Stimulated activated CD4-positive, alpha-beta T cell treated with anti-CD3 and anti-CD28 coated beads, Interleukin-2, amount 100 ng/mL, for 24 hours (primary cell): ENCODE measurements around the gene DOCK3.
"Not testable (repeated sequence)": the region's sequence is repeated elsewhere in the genome, so short reads cannot be mapped to it uniquely, and the experiment has no call there.

Experiments
- DNase-seq, 2 donors: peaks; one replicate each; pipeline ENCODE4 v3.0.0-alpha.2; 2020

DOCK3 gene

GRCh38 chr3:51141573-51141972 lies 466.8 kb downstream of the DOCK3 start:
- DNase-seq = no peak

GRCh38 chr3:51145811-51146585 lies 471.3 kb downstream of the DOCK3 start:
- DNase-seq = no peak

DNA sequence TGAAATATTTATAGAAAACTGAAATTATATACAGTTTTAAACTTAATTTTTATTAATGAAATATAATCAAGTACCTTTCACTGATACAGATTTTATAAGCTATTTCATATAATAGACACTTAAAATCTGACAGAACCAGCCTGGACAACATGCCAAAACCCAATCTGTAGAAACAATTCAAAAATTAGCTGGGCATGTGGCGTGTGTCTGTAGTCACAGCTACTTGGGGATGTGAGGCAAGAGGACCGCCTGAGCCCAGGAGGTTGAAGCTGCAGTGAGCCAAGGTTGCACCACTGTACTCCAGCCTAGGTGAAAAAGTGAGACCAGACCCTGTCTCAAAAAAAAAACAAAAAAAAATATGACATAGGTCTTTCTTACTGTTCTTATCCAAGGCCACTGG lies 472.1 kb downstream of the DOCK3 start:
- no peak for DNase-seq

GRCh38 chr3:51156147-51156546 lies 481.4 kb downstream of the DOCK3 start:
- no peak for DNase-seq

DNA sequence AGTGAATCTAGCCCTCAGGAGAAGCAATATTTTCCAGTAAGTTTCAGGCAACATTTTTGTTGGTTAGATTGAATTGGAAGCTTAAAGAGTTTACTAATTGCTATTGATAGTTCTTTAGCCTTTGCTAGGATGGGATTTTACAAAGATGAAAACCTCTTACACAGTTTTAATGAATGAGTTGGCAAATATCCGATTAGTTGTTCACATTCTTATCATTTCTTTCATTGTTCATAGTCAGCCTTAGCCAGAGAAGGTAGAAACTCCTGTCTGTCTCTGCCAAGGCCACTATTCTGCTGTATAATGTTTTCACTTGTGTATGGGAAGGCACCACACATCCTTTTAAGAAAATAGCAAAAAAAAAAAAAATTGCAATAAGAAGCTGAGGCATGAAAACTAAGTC lies 488.3 kb downstream of the DOCK3 start:
- no peak for DNase-seq

- DNase-seq = no peak
These were observed 499.0 kb downstream of the DOCK3 start for GRCh38 chr3:51173518-51174271.

DNA sequence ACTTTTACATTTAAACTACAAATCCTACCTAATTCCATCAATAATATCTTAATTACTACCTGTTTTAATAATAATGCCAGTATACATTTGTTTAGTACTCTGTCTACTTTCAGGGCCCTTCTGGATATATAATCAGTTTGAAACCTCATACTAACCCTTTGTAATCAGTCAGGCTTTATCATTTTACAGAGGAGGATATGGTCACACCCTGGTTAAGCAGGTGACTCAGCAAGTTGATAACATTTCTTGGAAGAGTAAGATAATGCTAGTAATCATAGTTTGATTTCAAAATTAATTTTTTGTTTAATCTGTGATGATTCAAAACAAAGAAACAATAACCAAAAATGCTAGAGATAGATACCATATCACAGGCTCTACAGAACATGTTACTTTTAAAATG lies 502.2 kb downstream of the DOCK3 start:
- DNase-seq = no peak

DNA sequence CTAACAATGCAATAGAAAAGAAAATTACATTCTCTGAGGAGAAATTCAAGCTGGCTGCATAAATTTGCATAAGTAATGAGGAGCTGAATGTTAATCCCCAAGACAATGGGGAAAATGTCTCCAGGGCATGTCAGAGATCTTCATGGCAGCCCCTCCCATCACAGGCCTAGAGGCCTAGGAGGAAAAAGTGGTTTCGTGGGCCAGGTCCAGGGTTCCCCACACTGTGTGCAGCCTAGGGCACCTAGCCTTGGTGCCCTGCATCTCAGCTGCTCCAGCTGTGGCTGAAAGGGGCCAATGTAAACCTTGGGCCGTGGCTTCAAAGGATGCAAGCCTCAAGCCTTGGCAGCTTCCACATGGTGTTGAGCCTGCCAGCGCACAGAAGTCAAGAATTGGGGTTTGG lies 511.7 kb downstream of the DOCK3 start:
- DNase-seq = not testable (repeated sequence)

DNA sequence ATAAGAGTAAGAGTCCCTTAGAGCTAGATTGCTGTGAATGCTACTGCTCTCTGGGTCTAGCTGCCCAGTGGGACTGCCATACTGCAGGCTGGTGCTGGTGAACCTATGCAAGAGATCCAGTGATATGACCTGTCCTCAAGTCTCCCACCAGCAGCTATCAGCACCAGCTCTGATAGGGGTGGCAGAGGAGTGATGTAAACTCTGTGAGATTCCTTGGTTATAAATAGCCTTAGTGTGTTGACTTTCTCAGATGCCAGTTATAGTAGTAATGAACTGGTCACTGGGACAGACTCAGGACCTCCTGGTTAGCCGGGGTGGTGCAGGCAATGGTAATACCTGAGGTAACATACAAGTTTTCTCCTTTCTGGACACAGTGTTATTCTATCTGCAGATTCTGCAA lies 515.5 kb downstream of the DOCK3 start:
- DNase-seq = no peak

- DNase-seq = no peak
These were observed 516.1 kb downstream of the DOCK3 start for GRCh38 chr3:51190827-51191226.

DNA sequence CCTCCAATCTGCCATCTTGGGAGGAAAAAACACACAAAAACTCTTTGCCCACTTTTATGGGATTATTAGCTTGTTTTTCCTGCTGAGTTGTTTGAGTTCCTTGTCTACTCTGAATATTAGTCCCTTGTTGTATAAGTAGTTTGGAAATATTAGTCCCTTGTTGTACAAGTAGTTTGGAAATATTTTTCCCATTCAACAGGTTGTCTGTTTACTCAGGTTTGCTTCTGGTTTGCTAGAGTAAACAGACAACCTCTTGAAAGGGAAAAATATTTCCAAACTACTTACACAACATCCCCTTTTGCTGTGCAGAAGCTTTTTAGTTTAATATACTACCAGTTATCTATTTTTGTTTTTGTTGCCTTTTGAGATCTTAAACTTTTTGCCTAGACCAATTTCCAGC lies 517.0 kb downstream of the DOCK3 start:
- no peak for DNase-seq

DNA sequence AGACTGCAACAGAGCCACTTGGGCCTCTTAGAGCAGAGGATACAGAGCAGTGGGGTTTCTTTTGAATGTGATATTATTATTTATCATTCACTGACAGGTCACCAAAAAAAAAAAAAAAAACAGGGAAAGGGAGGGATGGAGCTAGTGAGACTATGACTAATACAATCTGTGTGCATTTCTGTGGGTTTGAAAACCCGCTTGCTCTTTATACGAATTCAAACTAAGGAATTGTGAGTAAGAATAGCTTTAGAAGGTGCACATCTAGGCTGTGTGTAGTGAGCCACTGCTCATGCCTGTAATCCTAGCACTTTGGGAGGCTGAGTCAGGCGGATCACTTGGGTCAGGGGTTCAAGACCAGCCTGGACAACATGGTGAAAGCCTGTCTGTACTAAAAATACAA lies 523.8 kb downstream of the DOCK3 start:
- DNase-seq = no peak

DNA sequence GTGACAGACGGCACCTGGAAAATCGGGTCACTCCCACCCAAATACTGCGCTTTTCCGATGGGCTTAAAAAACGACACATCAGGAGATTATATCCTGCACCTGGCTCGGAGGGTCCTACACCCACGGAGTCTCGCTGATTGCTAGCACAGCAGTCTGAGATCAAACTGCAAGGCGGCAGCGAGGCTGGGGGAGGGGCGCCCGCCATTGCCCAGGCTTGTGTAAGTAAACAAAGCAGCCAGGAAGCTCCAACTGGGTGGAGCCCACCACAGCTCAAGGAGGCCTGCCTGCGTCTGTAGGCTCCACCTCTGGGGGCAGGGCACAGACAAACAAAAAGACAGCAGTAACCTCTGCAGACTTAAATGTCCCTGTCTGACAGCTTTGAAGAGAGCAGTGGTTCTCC lies 524.6 kb downstream of the DOCK3 start:
- not testable (repeated sequence) for DNase-seq

GRCh38 chr3:51216291-51216690 lies 541.6 kb downstream of the DOCK3 start:
- no peak for DNase-seq

GRCh38 chr3:51221959-51222358 lies 547.2 kb downstream of the DOCK3 start:
- no peak for DNase-seq

DNA sequence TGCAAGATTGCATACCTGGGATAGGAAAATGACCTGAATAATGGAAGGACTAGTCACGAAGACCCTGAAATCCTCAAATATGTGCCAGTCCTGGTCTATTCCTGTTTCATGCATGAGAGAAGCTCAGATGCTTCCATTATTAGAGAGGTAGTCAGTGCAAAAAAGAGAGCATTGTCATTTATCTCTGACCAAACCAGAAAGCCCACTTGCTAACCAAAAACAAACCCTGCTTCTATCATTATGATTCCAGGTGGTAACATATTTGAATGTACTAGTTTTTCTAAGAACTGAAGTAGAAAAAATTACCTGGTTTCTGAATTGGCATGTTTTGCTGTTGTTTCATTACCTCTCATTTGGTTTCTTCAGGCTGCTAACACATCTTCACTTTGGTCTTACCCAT lies 549.6 kb downstream of the DOCK3 start:
- DNase-seq = no peak

DNA sequence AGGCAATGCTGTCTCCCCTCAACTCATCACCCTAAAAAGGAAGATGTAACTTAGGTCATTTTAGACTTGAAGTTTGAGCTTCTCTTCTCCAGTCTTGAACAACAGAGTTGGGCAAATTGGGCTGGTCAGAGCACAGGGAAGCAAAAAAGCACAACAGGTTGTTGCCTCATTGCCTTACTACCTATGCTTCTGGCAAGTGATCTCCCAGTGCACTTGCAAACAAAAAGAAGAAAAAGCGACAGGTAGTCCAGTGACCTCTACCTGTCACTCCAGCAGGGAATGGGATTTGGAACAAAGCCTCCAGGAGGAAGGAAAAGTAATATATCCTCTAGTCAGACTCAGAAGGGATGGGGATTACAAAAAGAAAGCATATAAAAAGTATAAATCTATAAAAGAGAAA lies 550.1 kb downstream of the DOCK3 start:
- DNase-seq = no peak

- no peak for DNase-seq
These were observed 568.2 kb downstream of the DOCK3 start for GRCh38 chr3:51242939-51243338.

- no peak for DNase-seq
These were observed 569.2 kb downstream of the DOCK3 start for GRCh38 chr3:51243924-51244323.

DNA sequence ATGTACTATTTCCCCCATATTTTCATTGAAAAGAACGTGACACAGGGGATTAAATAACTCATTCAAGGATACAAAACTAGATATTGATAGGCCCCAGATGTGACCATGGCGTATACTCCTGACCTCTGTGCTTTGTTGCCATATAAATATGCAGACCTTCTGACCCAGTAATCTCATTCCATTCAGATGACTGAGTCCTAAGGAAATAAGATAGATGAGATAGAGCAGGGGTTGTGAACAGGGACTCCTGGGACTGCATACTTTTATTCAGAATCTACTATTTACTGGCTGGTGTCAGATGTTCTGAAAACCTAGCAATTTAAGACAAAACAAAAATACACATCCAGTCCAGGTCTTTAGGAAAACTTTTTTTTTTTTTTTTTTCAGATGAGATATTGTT lies 571.1 kb downstream of the DOCK3 start:
- no peak for DNase-seq

- no peak for DNase-seq
These were observed 583.1 kb downstream of the DOCK3 start for GRCh38 chr3:51257870-51258269.

- not testable (repeated sequence) for DNase-seq
These were observed 589.4 kb downstream of the DOCK3 start for GRCh38 chr3:51264166-51264565.

GRCh38 chr3:51268132-51268531 lies 593.4 kb downstream of the DOCK3 start:
- no peak for DNase-seq

DNA sequence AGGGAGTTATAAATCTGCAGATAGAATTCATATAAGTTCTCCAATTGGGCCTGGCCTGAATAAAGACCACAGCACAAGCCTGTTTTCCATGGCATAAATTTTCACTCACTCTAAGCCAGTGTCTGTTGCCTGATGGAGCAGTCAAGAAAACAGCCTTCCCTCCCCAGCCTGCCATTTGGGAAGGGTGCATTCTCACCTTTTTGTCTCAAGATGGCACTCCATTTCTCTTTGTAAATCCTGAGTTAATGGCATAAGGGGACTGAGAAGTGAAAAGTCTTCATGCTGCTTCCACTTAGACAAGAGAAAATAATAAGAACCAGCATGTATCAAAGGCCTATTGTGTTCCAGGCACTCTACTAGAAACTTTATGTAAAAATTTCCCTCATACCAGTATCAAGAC lies 594.7 kb downstream of the DOCK3 start:
- DNase-seq = no peak

GRCh38 chr3:51270559-51270958 lies 595.8 kb downstream of the DOCK3 start:
- no peak for DNase-seq
